ENCODE measurements around the gene LASP1.

DNA sequence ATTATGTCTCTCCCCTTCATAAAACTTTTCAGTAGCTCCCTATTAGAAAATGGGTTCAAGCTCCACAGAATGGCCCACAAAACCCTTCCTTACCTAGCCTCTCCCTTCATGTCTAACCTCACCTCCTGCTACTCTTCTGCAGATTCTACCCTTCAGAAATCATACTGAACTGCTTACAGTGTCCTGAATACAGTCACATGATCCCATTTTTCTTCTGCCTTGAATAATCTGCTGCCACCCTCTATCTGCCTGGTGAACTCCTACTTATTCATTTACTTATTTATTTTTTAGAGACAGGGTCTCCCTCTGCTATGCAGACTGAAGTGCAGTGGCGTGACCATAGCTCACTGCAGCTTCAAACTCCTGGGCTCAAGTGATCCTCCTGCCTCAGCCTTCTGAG lies 70.5 kb downstream of the LASP1 start:
- TF ChIP-seq YY1 (IDR thresholded peaks at IDR 0.05; ENCODE audit: low read depth) (no peak), RAD21 (IDR thresholded peaks at IDR 0.05; ENCODE audit: low read depth) (no peak)
